DND-41 (cell line): ENCODE measurements around the gene MYO3A.
A peak's percentile ranks its signal among the peaks of the same experiment; 100 is the strongest.

Experiments
- ATAC-seq: fragments of 200-7000 bp; cut with Tn5 transposase; 3 replicates; pipeline ENCODE4 v1.9.1; 2021; ENCODE audit warnings: low read depth; ENCODE audit not compliant: insufficient read depth
- DNase-seq: peaks from one replicate; pipeline ENCODE4 v3.0.0-alpha.2; 2020
- H2AFZ ChIP-seq: 2 replicates; pipeline ENCODE4 v1.6.0; 2012; ENCODE audit warnings: low read depth, low read length
- H3K27ac ChIP-seq: 2 replicates; pipeline ENCODE4 v1.5.1; 2012; ENCODE audit warnings: low read length, inconsistent platforms
- H3K27me3 ChIP-seq: fragments of 200-600 bp; sonication (generic); 2 replicates; pipeline ENCODE4 v1.6.0; 2012; ENCODE audit warnings: low read length, mild to moderate bottlenecking, inconsistent platforms; ENCODE audit not compliant: insufficient read depth, poor library complexity
- H3K36me3 ChIP-seq: 2 replicates; pipeline ENCODE4 v1.5.1; 2012; ENCODE audit warnings: low read length, inconsistent platforms; ENCODE audit not compliant: insufficient read depth
- H3K4me1 ChIP-seq: 2 replicates; pipeline ENCODE4 v1.5.1; 2012; ENCODE audit warnings: mild to moderate bottlenecking, low read length; ENCODE audit not compliant: insufficient read depth
- H3K4me2 ChIP-seq: 2 replicates; pipeline ENCODE4 v1.6.0; 2012; ENCODE audit warnings: mild to moderate bottlenecking, moderate library complexity, low read length, inconsistent platforms; ENCODE audit not compliant: insufficient read depth
- H3K4me3 ChIP-seq, 2 experiments: fragments of 200-600 bp in 1 of 2; shearing (Covaris generic) in 1 of 2; 2 replicates each; pipeline ENCODE4 v1.5.1; 2012 to 2016; ENCODE audit warnings: inconsistent platforms in 2 of 2, low read length in 2 of 2, mild to moderate bottlenecking in 2 of 2, low read depth in 1 of 2, moderate library complexity in 1 of 2
- H3K79me2 ChIP-seq: 2 replicates; pipeline ENCODE4 v1.6.0; 2012; ENCODE audit warnings: low read length, inconsistent platforms; ENCODE audit not compliant: insufficient read depth
- H3K9ac ChIP-seq: 2 replicates; pipeline ENCODE4 v1.6.0; 2012; ENCODE audit warnings: low read depth, mild to moderate bottlenecking, inconsistent platforms, low read length, moderate library complexity
- H3K9me3 ChIP-seq: 2 replicates; pipeline ENCODE4 v1.5.1; 2012; ENCODE audit warnings: low read length, moderate library complexity, mild to moderate bottlenecking, inconsistent platforms; ENCODE audit not compliant: insufficient read depth, severe bottlenecking
- H4K20me1 ChIP-seq: 2 replicates; pipeline ENCODE4 v1.6.0; 2012; ENCODE audit warnings: low read length; ENCODE audit not compliant: insufficient read depth
- EZH2 ChIP-seq: IDR thresholded peaks from 3 replicates; pipeline ENCODE4 v1.6.1; 2012; ENCODE audit warnings: borderline replicate concordance, low read depth, mild to moderate bottlenecking, moderate library complexity, low read length, inconsistent platforms; ENCODE audit not compliant: severe bottlenecking
- TF ChIP-seq, protein P1 (sequence below): IDR thresholded peaks from 2 replicates; pipeline ENCODE4 v1.5.1; 2012; ENCODE audit warnings: borderline replicate concordance, low read length, moderate library complexity, mild to moderate bottlenecking; ENCODE audit not compliant: poor library complexity, severe bottlenecking; ENCODE audit errors: extremely low read depth

The MYO3A gene

DNA sequence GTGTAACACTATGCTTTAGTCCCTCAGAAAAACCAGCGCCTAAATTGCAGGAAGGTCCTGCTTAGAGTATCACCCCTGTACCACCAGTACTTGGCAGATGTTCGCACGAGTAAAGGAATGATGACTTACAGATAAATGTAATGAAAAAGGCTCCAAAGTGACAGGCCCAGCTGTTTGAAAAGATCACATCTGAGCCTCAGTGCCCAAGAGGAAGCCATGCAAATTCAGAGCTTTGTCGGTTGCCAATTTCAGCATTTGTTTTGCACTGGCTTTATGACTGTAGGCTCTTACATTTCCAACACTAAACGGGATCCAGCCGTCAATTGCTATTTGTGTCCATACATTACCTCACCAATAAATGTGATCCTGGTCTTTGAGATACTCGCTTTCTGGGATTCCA is 222.0 kb downstream of the MYO3A start:
- TF ChIP-seq EZH2: no peak
- TF ChIP-seq, protein P1, sequence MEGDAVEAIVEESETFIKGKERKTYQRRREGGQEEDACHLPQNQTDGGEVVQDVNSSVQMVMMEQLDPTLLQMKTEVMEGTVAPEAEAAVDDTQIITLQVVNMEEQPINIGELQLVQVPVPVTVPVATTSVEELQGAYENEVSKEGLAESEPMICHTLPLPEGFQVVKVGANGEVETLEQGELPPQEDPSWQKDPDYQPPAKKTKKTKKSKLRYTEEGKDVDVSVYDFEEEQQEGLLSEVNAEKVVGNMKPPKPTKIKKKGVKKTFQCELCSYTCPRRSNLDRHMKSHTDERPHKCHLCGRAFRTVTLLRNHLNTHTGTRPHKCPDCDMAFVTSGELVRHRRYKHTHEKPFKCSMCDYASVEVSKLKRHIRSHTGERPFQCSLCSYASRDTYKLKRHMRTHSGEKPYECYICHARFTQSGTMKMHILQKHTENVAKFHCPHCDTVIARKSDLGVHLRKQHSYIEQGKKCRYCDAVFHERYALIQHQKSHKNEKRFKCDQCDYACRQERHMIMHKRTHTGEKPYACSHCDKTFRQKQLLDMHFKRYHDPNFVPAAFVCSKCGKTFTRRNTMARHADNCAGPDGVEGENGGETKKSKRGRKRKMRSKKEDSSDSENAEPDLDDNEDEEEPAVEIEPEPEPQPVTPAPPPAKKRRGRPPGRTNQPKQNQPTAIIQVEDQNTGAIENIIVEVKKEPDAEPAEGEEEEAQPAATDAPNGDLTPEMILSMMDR: no peak
- H3K4me2 ChIP-seq: no peak overlapping the region
- ATAC-seq: no peak

DNA sequence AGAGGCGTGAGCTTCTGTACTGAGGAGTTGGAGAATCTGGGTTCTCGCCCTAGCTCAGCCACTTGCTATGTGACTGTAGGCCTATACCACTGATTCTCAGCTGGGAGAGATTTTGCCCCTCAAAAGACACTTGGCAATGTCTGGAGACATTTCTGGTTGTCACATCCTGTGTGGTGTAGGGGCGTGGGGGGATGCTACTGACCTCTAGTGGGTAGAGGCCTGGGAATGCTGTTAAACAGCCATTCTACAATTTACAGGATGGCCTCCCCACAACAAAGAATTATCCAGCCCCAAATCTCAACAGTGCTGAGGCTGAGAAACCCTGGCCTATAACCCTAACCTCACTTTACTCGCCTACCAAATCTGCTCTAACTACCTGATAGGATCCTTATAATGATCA is 223.7 kb downstream of the MYO3A start:
- ATAC-seq (peak; percentile 45; the same call in 1 of the 3 replicates), DNase-seq (peak; percentile 12)
- Histone ChIP-seq H3K4me3 (no peak overlapping the region), H3K9ac (no peak overlapping the region), H3K4me1 (no peaks in the 10 kb centered on the region), H4K20me1 (no peaks in the 10 kb centered on the region), H3K4me2 (no peak overlapping the region), H3K27ac (no peak overlapping the region), H3K9me3 (no peaks in the 10 kb centered on the region), H3K27me3 (peaks cover 4% of the 10 kb centered on the region), H2AFZ (no peak overlapping the region), H3K79me2 (no peaks in the 10 kb centered on the region), H3K36me3 (no peaks in the 10 kb centered on the region)
- TF ChIP-seq, protein P1: peak; percentile 24
- no peak for TF ChIP-seq EZH2

More for the DNA sequence above, 222.0 kb downstream of the MYO3A start:
- no peak overlapping the region for H3K27ac ChIP-seq
- no peak overlapping the region for H3K4me3 ChIP-seq
- H3K9ac ChIP-seq: no peak overlapping the region
- H3K36me3 ChIP-seq: no peaks in the 10 kb centered on the region
- no peaks in the 10 kb centered on the region for H3K4me1 ChIP-seq
- H2AFZ ChIP-seq: no peak overlapping the region
- DNase-seq: no peak
- H3K9me3 ChIP-seq: no peaks in the 10 kb centered on the region
- H3K79me2 ChIP-seq: no peaks in the 10 kb centered on the region
- no peaks in the 10 kb centered on the region for H3K27me3 ChIP-seq
- no peaks in the 10 kb centered on the region for H4K20me1 ChIP-seq

DNA sequence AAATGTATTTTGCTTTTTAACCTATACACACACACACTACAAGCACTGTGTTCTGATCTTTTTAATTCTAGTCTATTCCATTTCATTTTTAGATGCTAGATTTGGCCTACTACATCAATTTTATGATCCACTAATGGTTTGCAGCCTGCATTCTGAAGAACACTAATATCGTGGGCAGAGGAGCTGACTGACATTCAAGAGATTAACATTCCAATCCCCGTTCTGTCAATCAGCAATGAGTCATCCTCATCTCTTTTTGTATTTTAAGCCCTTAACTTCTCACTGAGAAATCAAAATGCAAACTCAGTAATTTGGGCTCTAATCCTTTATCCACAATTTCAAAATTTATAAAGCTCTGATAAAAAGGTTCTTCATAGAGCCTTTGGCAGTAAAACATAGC is 235.4 kb downstream of the MYO3A start:
- no peak overlapping the region for H2AFZ ChIP-seq
- H3K27me3 ChIP-seq: peaks cover 13% of the 10 kb centered on the region
- H3K27ac ChIP-seq: no peak overlapping the region
- no peak for DNase-seq
- H3K4me2 ChIP-seq: no peak overlapping the region
- ATAC-seq: no peak
- H3K9me3 ChIP-seq: no peaks in the 10 kb centered on the region
- H4K20me1 ChIP-seq: no peaks in the 10 kb centered on the region
- no peaks in the 10 kb centered on the region for H3K4me1 ChIP-seq
- TF ChIP-seq EZH2: no peak
- TF ChIP-seq, protein P1: no peak
- H3K4me3 ChIP-seq: no peak overlapping the region
- H3K36me3 ChIP-seq: no peaks in the 10 kb centered on the region
- no peak overlapping the region for H3K9ac ChIP-seq
- H3K79me2 ChIP-seq: no peaks in the 10 kb centered on the region

DNA sequence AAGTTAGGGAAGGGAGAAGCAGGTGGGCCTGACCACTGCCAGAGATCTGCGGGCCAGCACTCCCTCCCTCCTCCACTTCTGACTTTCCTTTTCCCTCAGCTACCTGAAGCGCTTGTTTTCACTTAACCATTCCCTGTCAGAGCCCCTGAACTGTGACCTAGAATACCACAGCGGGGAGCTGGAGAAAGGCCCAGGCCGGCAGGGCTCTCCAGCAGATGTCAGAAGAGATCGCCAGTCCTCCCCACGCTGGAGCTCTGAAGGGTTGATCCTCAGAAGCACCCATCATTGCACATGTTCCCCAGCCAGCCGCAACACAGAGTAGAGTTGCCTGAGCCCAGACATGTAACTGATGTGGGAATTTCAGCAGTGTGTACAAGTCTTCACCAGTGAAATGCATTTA is 238.1 kb downstream of the MYO3A start:
- H3K27me3 ChIP-seq: peaks cover 16% of the 10 kb centered on the region
- no peaks in the 10 kb centered on the region for H3K36me3 ChIP-seq
- H2AFZ ChIP-seq: no peak overlapping the region
- DNase-seq (no peak), ATAC-seq (no peak)
- H3K27ac ChIP-seq: no peak overlapping the region
- no peaks in the 10 kb centered on the region for H3K4me1 ChIP-seq
- H3K9me3 ChIP-seq: no peaks in the 10 kb centered on the region
- no peak overlapping the region for H3K4me2 ChIP-seq
- H3K9ac ChIP-seq: no peak overlapping the region
- TF ChIP-seq, protein P1: no peak
- no peak for TF ChIP-seq EZH2
- no peaks in the 10 kb centered on the region for H4K20me1 ChIP-seq
- H3K4me3 ChIP-seq: no peak overlapping the region
- H3K79me2 ChIP-seq: no peaks in the 10 kb centered on the region
